Medulla oblongata (tissue), 1 donor: Measurements from ENCODE around the gene FOXL1.
A peak's percentile ranks its signal among the peaks of the same experiment; 100 is the strongest.

ENCODE experiments used
- DNase-seq: peaks from one replicate; pipeline ENCODE4 v3.0.0-alpha.2; 2015; ENCODE audit errors: extremely low spot score

Gene FOXL1

DNA sequence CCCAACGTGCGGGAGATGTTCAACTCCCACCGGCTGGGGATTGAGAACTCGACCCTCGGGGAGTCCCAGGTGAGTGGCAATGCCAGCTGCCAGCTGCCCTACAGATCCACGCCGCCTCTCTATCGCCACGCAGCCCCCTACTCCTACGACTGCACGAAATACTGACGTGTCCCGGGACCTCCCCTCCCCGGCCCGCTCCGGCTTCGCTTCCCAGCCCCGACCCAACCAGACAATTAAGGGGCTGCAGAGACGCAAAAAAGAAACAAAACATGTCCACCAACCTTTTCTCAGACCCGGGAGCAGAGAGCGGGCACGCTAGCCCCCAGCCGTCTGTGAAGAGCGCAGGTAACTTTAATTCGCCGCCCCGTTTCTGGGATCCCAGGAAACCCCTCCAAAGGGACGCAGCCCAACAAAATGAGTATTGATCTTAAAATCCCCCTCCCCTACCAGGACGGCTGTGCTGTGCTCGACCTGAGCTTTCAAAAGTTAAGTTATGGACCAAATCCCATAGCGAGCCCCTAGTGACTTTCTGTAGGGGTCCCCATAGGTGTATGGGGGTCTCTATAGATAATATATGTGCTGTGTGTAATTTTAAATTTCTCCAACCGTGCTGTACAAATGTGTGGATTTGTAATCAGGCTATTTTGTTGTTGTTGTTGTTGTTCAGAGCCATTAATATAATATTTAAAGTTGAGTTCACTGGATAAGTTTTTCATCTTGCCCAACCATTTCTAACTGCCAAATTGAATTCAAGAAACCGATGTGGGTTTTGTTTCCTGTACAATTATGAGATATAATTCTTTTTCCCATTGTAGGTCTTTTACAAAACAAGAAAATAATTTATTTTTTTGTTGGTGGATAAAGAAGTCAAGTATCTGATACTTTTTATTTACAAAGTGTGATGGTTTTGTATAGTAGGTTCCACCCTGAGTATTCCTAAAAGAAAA lies 9.4 kb upstream of the FOXL1 start:
- no peak for DNase-seq

DNA sequence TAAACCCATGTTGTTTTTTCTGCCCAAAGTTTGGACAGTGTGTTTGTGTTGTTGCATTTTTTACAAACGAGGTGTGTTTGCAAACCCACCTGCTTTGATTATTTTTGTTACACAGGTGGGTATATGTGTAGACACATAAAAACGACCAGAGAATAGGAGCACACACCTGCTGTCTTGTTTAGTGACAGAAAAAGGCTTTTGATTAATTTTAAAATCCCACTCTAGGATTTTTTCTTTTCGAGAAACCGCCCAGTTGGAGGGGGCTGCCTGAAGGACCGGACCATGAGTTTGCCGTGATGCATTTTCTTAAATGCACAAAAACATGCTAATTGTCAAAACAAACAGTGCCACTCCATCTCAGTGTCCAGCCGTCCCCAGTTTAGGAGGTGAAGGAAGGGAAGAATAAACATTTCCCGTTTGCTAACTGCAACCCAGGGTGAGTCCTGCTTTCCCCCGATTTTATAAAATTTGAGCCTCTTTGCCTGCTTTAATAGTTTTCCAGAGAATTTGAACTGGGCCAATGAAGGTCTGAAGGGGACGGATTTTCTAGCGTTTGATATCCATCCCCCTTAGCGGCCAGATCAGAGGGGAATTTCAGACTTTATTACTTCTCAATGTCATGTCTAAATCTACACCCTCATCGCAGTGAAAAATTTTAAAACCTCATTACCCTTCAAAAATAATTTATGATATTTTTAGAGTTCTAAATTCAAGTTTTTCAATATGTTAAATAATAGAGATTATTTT lies 8.5 kb upstream of the FOXL1 start:
- DNase-seq: no peak

DNA sequence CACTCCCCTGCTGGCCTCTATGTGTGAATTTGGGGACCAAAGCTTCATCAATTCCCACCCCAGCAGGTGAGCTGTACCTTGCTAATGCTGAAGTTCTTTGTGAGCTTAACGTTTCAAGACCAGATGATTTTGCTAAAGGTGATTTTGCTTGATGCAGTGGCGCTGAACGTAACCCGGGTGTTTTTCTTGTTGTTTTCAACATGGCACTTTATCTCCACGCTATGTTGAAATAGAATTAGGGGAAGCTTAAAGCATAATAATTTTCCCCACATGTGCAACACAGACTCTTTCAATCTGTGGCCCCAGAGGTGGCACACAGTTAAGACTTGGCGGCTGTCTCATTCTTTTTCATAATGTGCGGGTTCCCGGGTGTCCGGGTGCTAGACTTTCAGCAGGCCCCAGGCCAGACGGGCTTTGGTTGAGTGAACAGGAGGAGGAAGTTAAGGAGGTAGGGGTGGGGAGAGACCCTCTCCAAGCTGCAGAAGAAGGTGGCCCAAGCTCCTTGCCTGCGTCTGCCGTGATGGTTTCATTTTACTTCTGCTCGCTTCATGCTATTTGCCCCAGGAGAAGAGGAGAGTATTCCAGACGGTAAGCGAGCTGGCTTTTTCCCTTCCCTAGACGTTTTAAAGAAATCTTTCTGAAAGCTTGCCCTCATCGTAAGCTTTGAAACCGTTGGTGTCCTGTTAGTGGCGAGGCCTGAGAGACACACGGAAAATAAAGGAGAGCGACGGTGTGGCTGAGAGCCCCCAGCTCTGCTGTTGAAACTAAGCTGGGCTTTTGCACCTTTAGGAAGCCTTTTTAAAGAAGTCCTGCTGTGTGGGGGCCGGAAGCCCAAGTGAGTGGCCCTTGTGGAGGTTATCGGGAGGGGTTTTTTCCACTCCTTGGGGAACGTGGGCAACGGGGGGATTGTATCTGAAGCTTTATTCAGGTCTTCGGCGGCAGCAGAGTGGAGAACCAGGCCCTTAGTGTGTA lies 7.5 kb upstream of the FOXL1 start:
- DNase-seq: no peak

DNA sequence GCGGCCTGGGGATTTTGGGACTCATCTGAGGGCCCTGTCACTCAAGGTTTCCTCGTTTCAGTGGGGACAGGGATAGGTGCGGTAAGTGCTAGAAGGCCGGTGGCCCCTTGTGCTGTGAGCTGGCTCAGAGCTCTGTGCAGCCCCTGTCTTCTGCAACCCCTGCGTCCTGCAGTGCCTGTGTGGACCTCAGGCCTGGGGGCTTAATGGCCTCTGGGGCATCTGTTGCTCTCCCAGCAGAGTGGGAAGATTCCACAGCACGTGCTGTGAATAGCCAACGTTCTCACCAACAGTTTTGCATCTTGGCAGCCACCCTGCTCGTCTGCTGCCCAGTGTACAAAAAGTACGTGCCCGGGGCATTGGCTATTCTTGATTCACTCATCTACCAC lies 6.8 kb upstream of the FOXL1 start:
- DNase-seq: no peak

DNA sequence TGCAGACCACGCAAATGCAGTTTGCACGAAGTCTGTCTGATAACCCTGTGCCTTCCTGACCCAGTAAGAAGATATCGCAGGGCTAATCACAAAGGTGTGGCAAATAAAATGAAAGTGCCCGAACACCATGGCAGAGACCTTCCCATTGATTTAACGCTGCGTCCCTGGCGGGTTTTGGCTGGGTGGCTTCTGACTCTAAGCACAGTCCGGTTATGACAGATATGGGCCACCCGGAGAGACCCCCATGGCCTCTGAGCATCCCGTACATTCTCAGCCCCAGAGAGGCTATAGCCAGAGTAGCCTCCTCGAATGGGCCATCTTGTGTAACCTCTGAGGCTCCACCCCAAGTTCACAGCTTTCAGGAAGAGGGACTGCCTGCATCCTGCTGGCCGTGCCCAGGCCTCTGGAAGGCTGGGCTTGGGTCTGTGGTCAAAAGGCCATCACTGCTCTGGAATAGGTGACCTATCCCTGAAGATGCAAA lies 6.3 kb upstream of the FOXL1 start:
- no peak for DNase-seq

DNA sequence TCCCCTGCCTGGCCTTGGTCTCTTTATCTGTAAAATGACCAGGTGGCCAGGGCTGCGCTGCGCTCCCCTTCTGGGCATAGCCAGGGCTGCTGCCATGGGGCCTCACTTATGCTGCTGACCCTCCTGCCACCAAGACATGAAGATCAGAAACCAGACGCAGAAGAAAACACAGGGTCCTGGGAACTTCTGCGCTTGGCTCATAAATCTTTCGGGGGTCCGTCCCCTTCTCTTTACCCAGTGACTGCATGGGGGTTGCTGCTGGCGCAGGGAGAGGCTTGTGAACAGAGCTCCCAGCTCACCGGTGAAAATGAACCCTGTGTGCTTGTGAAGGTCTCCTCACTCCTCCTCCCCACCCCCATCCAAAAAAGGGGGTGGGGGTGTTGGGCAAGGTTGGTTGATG lies 5.7 kb upstream of the FOXL1 start:
- no peak for DNase-seq

DNA sequence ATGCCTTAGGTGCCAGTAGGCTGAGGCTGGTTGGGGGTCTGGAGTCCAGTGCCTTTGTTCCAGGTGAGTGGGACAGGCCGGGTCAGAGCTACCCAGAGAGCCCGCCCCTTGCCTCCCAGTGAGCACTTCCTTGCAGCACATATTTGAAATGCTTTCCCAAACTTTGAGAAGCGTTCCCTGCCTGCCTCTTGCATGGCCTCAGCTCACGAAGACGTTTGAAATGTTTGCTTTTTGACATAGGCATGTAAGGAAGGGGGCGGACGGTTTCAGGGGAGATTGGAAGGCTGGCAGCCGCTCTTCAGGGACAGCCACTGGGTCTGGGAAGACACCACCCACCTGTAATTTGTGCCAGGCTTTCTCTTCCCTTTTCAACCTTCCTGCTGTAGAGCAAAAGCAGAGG lies 5.1 kb upstream of the FOXL1 start:
- no peak for DNase-seq

DNA sequence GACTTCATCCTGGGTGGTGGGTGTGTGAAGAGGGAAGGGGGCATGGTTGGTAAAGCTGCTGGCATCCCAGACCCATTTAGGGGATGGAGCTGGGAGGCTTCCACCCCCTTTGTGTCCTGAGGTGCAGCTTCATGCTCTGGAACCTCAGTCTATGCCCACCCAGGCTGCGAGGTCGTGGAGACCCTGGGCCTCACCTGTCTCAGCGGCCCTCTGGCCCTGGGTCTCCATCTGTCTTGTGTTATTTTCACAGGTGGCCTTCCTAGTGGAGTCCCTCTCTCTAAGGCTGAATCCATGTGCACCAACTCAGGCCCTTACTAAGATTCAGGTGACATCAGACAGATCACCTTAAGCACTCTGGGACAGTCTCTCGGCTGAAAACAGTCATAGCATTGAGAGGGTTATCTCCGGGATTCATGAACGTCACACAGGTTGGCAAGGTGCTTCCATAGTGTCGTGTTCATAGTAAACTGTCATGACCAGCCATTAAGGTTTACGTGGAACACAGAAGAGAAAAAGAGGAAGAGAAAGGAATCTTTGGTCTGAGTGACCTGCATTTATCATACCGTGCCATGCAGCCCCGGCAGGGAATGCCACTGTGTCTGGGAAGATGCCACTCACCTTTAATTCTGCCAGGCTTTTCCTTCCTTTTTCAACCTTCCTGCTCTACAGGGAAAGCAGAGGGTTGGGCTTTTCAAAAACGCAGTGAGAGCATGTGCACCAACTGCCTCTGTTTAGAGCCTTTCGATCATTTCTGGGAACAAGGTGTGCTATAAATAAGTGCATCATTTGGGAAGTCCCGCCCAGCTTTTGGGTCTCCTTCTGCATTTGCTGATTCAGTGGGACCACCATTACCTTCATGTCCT lies 4.5 kb upstream of the FOXL1 start:
- no peak for DNase-seq

DNA sequence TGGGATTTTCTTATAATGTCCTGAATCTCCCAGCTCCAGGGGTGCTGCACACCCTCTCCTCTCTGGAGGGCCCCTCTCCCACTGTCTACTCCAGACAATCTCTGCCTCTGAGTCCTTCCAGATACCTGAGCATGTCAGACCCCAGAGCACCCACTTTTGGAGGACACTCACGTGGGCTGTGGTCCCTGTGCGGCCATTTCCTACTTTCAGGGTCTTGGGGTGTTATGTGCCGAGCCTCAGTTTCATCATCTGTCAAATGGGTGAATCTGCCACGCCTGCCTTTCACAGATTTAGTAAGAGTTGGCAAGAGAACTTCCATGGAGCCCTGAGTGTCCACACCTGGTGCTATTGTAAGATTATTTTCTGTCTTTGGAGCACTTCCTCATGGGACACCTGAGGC lies 3.7 kb upstream of the FOXL1 start:
- no peak for DNase-seq

DNA sequence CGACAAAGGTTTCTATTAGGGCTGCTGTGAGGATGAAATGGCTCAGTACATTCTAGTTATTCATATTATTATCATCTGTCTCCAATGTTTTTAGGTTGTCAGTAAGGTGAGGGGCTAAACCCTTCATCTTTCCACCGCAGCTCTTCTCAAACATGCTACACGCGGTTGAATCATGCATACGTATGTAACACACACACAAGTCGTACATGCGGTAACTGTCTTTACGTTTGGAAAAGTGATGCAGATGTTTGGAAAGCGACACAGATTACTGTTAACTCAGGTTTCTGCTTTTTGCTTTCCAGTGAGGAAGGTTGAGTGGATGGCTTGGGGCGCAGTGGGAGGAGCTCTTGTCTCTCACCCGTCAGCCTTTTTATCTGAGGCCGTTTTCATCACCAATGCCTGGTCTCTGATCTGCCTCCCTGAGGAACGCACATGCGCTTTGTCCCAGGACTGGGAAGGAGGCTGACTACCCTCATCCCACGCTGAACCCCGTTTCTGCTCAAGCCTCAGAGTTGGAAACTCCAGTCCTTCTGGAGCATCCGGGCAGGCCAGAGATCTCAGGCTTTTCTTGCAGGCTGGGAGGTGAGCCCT lies 3.2 kb upstream of the FOXL1 start:
- DNase-seq: no peak

DNA sequence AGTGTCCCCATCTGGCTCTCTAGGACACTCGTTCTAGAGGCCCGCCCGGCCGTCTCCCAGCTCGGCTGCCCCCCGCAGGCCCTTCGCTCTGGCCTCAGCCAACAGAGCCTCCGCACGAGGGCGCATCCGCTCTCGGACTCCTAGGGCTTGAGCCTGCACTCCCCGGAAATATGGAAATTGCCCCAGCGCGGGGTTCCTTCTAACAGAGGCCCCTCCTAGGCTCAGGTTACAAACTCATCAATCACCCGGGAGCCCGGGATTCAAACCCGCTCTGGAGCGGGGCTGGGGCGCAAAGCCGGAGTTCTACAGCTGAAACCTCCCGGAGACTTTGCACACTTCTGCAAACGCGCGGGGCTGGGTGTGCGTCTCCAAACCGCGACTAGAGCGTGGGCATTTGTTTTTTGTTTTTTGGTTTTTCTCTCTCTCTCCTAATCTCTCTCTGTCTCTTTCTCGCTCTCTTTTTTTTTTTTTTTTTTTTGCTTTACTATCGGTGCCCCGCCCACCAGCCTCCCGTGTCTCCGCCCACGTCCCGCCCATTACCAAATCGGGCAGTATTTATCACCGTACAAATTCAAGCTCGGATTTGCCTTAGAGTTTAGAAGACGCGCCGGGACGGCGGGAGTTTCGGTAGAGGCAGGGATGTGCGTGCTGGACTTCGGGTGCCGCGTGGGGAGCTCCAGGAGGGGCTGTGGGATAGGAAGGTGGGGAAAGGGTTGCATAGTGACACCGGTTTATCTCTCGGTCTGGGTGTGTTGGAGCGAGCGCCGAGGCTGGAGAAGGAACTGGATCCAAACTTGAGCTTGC lies 2.4 kb upstream of the FOXL1 start:
- peak; percentile 31 for DNase-seq

DNA sequence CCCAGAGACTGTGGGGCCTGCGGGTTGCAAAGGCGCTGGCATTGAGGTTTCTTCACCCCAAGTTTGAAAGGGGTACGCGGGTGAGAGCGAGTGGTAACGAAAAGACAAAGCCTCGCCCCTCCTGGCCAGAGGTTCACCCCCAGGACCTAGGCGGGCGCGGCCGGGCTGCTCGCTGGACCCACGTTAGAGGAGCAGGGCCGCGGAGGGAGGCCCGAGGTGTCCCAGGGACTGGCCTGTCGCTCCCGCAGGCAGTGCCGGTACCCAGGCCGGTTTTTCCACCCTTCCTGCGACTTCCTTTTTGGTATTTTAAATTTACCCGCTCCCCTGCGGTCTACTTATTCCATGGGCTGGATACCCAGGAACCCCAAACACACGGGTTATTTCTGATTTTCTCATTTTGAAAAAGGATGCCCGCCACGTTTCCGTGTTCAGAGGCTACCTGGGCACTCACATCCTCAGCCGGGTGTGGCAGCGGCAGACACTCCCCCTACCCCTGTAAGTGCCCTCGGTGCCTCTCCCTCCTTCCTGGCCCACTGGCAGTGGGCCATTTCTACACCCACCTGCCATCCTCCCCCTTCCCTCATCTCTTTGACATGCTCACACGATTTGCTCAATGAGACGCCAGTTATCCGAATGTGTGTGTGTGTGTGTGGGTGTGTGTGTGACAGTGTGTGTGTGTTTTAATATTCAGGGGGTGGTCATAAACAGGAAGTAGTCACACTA lies 1.6 kb upstream of the FOXL1 start:
- no peak for DNase-seq

DNA sequence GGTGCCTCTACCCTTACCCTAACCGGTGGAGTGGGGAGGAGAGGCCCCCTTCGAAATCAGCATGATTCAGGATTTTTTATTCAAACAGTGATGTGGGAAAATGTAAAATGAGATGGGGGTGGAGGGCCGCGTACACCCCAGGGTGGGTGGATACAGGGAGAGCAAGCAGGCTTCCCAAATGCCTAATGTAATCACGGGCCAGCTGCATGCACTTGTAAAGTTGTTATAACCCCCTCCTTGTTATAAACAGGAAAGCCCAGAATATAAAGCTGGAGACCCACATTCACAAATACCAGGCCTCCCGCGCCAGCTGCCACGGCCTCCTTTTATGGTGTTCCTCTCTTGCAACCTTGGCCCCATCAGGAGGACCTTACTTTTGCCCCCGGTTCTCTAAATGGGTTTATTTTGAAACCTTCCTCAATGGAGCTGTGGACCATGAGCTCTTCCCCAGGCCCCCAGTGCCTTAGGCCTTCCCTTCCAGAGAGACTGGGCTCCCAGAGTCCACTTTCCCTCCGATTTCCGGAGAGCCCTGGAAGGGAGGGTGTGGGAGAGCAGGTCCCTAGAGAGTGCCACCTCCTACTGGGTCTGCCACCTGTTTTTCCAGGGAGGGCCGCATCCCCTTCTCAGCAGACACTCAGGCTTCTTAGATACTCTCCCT lies 906 bp upstream of the FOXL1 start:
- no peak for DNase-seq

DNA sequence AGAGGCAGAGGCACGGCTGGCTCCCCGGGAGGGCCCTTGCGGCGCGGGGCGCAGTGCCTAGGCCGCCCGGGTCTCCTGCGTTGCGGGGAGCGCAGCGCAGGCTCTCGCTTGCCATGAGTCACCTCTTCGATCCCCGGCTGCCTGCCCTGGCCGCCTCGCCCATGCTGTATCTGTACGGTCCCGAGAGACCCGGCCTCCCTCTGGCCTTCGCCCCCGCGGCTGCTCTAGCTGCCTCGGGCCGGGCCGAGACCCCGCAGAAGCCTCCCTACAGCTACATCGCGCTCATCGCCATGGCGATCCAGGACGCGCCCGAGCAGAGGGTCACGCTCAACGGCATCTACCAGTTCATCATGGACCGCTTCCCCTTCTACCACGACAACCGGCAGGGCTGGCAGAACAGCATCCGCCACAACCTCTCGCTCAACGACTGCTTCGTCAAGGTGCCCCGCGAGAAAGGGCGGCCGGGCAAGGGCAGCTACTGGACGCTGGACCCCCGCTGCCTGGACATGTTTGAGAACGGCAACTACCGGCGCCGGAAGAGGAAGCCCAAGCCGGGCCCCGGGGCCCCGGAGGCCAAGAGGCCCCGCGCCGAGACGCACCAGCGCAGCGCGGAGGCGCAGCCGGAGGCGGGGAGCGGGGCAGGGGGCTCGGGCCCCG lies 390 bp downstream of the FOXL1 start:
- no peak for DNase-seq

DNA sequence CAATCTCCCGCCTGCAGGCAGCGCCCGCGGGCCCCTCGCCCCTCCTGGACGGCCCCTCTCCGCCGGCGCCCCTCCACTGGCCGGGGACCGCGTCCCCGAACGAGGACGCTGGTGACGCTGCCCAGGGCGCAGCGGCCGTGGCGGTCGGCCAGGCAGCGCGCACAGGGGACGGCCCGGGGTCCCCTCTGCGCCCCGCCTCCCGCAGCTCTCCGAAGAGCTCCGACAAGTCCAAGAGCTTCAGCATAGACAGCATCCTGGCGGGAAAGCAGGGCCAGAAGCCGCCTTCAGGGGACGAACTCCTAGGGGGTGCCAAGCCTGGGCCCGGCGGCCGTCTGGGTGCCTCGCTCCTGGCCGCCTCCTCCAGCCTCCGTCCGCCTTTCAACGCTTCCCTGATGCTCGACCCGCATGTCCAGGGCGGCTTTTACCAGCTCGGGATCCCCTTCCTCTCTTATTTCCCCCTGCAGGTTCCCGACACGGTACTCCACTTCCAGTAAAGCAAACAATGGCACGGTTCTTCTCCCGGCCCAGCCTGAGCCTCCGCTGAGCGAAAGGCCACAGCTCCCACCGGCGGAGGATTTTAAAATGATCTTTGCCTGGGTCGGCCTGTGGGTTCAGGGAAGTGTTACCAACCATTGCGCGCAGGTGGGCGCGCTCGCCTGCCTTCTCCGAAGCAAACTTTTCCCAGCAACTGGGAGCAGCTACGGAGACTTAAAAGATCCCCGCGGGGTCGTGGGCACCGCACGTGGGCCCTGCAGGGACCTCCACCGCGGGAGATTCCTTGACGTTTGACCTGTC lies 1.1 kb downstream of the FOXL1 start:
- no peak for DNase-seq

DNA sequence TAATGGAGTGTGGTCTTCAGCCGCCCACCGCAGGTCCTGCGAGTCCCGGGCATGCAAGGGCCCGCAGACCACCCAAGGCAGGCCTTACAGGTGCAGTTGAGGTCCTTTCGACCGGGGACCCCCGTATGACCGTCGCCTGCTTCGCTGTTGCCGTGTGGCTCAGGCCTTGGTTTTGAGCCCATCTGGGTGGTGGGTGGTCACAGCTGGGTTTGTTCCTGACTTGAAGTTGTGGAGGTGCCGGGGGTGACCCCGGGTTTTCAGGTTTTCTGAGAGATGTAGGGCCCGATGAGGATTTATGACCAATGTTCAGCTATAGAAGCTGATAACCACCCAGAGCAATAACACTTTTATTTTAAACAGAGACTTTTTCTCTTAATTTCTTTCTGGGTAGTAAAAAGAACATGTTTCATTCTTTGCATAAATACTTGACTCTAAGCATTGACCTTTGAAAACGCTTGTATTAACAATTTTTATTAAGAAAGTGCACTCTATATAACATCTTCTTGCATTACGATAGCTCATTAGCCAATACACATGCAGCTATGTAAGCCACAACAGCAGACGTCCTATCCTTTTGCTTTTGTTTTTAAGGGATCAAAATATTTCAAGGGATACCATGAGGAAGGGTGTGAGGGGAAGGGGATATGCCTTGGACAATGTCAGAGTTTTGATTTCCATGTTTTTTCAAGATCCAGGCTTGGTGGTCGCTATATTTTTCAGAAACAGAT lies 1.9 kb downstream of the FOXL1 start:
- no peak for DNase-seq
